ENCODE data around the gene POLG2.

The POLG2 gene

GRCh38 chr17:64535357-64535756 is 38.5 kb upstream of the POLG2 start:
- H3K4me3 ChIP-seq (ENCODE audit: low read length) = no peak overlapping the region
- TF ChIP-seq CTCF (conservative IDR thresholded peaks at IDR 0.05; ENCODE audit: low read length) = no peak
- DNase-seq (ENCODE audit: low read depth) = no peak

DNA sequence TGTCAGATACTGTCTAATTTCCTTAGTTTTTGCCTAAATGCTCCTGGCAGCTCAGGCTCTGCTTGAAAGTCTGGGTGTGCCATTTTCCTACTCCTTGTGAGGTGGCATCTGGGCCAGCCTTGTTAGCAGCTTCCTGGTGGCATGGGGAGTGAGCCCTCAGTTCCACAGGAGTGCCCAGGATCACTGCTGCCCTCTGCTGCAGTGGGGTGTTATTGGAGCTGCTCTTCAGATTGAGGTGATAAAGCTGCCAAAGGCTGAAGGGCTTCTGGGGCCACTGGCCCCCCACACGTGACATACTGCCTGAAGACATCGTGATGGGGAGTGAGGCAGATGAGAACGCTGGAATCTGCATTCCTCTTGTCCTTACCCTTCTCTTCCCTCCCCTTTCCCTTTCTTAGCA is 37.3 kb upstream of the POLG2 start:
- H3K4me3 ChIP-seq (ENCODE audit: low read length) = no peak overlapping the region
- peak; percentile 19; the same call in 1 of the 2 replicates for TF ChIP-seq CTCF (conservative IDR thresholded peaks at IDR 0.05; ENCODE audit: low read length)
- no peak for DNase-seq (ENCODE audit: low read depth)

DNA sequence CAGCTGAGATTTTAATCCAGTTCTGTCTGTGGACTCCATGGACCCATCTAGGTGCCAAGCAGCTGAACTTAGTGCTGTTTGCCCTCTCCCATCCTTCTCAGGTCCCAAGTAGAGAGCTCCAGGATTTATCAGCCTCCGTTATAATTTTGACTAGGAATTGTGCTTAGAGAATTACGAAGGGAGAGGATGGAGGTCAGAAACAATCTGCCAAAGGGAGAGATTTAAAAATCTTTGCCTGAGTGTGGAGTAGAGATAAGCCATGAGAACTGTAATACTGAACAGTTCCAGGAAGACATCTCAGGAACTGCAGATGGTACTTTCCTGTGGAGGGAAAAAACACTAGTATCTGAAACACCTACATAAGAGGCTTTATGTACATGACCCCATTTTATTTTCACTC is 36.9 kb upstream of the POLG2 start:
- no peak for TF ChIP-seq CTCF (conservative IDR thresholded peaks at IDR 0.05; ENCODE audit: low read length)
- no peak overlapping the region for H3K4me3 ChIP-seq (ENCODE audit: low read length)
- DNase-seq (ENCODE audit: low read depth) = no peak

DNA sequence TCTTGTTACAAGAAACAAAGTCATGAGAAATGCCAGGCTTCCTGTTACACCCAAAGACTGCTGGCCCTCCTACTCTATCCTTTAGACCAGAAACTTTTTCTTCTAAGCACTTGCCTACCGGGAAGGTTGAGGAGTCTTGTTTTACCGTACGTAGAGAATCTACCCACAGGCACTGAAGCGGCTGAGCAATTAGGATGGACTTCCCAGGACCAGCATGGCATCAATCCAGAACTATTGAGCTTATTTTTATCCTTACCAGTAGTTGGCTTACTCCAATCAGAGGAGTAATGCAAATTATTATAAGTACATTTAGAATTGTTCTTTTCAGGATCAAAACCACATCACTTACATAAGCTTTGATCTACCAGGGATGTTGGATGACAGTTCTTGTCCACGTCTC is 35.6 kb upstream of the POLG2 start:
- no peak for DNase-seq (ENCODE audit: low read depth)
- no peak overlapping the region for H3K4me3 ChIP-seq (ENCODE audit: low read length)
- TF ChIP-seq CTCF (conservative IDR thresholded peaks at IDR 0.05; ENCODE audit: low read length) = no peak

- peak; percentile 92 for DNase-seq (ENCODE audit: low read depth)
- H3K4me3 ChIP-seq (ENCODE audit: low read length) = no peak overlapping the region
- no peak for TF ChIP-seq CTCF (conservative IDR thresholded peaks at IDR 0.05; ENCODE audit: low read length)
Observed at GRCh38 chr17:64531955-64532371, 35.1 kb upstream of the POLG2 start.

GRCh38 chr17:64529221-64529620 is 32.4 kb upstream of the POLG2 start:
- no peak for TF ChIP-seq CTCF (conservative IDR thresholded peaks at IDR 0.05; ENCODE audit: low read length)
- no peak for DNase-seq (ENCODE audit: low read depth)
- no peak overlapping the region for H3K4me3 ChIP-seq (ENCODE audit: low read length)

DNA sequence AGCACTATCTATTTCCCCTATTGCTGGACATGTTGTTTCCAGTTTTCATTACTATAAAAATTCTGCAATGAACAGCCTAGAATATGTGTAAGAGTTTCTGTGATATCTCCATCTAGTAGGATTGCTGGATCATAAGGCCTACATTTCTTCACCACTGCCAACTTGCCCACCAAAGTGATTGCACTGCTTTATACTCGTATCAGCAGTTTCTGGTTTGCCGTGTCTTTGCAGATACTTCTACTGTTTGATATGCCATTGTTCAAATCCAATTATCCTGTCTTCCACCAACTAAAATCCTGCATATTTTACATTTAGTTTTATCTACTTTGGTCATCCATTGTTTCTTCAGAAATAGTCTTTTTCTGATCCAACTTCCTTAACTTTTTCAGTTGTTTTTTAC is 31.1 kb upstream of the POLG2 start:
- no peak overlapping the region for H3K4me3 ChIP-seq (ENCODE audit: low read length)
- DNase-seq (ENCODE audit: low read depth) = no peak
- TF ChIP-seq CTCF (conservative IDR thresholded peaks at IDR 0.05; ENCODE audit: low read length) = no peak
